G401.6 (cell line): Measurements from ENCODE around the gene AKNAD1.
"Not testable (repeated sequence)": the region's sequence is repeated elsewhere in the genome, so short reads cannot be mapped to it uniquely, and the experiment has no call there.

Experiments used
- FAIRE-seq: peaks from 2 replicates; lab custom pipeline; 2012; peaks lifted over from hg19 to GRCh38; lab: Jason Lieb, UNC

Gene AKNAD1

GRCh38 chr1:108856994-108857393 is at the start of gene AKNAD1:
Gene AKNAD1 (minus strand): TSS chr1:108857094. CDS start chr1:108852664, 4,430 bp downstream.
- no peak for FAIRE-seq

GRCh38 chr1:108901106-108901505 is 44.2 kb upstream of the AKNAD1 start:
- FAIRE-seq: no peak

GRCh38 chr1:108897865-108898720 is 41.2 kb upstream of the AKNAD1 start:
- FAIRE-seq: peak; percentile 97

- FAIRE-seq: no peak
Measured at GRCh38 chr1:108896146-108897145, 39.6 kb upstream of the AKNAD1 start.

- FAIRE-seq: no peak
Measured at GRCh38 chr1:108893141-108893530, 36.2 kb upstream of the AKNAD1 start.

GRCh38 chr1:108892356-108893140 is 35.7 kb upstream of the AKNAD1 start:
- no peak for FAIRE-seq

- no peak for FAIRE-seq
Measured at GRCh38 chr1:108889706-108890384, 33.0 kb upstream of the AKNAD1 start.

GRCh38 chr1:108889006-108889645 is 32.2 kb upstream of the AKNAD1 start:
- not testable (repeated sequence) for FAIRE-seq

- no peak for FAIRE-seq
Measured at GRCh38 chr1:108886292-108886691, 29.4 kb upstream of the AKNAD1 start.

- FAIRE-seq: no peak
Measured at GRCh38 chr1:108884968-108885367, 28.1 kb upstream of the AKNAD1 start.

GRCh38 chr1:108882837-108883236 is 25.9 kb upstream of the AKNAD1 start:
- no peak for FAIRE-seq

GRCh38 chr1:108881369-108881768 is 24.5 kb upstream of the AKNAD1 start:
- FAIRE-seq: peak; percentile 37

- FAIRE-seq: no peak
Measured at GRCh38 chr1:108880850-108881249, 24.0 kb upstream of the AKNAD1 start.

- FAIRE-seq: no peak
Measured at GRCh38 chr1:108878678-108879077, 21.8 kb upstream of the AKNAD1 start.

- no peak for FAIRE-seq
Measured at GRCh38 chr1:108878160-108878469, 21.2 kb upstream of the AKNAD1 start.

GRCh38 chr1:108877348-108878159 is 20.7 kb upstream of the AKNAD1 start:
- FAIRE-seq: no peak

- no peak for FAIRE-seq
Measured at GRCh38 chr1:108871050-108871724, 14.3 kb upstream of the AKNAD1 start.

GRCh38 chr1:108865316-108865910 is 8.5 kb upstream of the AKNAD1 start:
- FAIRE-seq: no peak

GRCh38 chr1:108863984-108864383 is 7.1 kb upstream of the AKNAD1 start:
- no peak for FAIRE-seq
